Tongue (tissue), 2 donors: ENCODE results near the gene CPLX4. TPM values are rescaled to one million over a fixed set of nuclear protein-coding genes. Genes with fewer than 3 reads are reported as not detected.
A peak's percentile ranks its signal among the peaks of the same experiment; 100 is the strongest.
"Not testable (repeated sequence)": the region's sequence is repeated elsewhere in the genome, so short reads cannot be mapped to it uniquely, and the experiment has no call there.

Experiments
- DNase-seq: peaks from one replicate; pipeline ENCODE4 v3.0.0-alpha.2; 2015
- total RNA-seq: library from RNA; depleted of rRNA; stranded (reverse); fragments of >200 nt; gene quantifications from one replicate; pipeline ENCODE4 v1.2.3, GENCODE V29; 2014

Gene CPLX4
- total RNA-seq, 1 donor from 2014 or later = not detected

DNA sequence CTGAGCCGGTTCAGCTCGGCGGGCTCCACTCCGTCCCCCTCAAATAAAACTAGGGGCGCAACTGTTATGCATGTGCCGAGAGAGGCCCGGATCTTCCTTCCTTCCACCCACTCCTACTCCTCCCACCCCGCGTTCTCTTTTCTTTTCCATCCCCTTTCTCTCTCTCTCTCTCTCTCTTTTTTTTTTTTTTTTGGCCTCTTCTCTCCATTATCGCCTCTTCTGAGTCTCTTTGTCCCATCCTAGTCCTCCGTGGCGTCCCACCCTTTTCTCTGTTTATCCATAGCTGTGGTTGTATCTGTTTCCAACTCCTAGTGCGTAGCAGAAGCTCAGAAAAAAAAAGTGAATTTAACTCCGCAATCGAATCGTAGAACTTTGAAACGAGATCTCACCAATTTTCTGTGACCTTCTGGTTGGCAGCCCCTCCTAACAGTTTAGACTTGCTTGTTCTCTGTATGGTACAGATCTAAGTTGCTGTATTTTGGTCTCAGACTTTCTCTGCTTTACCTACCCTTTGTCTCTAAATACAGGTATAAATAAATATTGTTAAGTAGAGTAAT lies 48.8 kb downstream of the CPLX4 start:
- DNase-seq = no peak

DNA sequence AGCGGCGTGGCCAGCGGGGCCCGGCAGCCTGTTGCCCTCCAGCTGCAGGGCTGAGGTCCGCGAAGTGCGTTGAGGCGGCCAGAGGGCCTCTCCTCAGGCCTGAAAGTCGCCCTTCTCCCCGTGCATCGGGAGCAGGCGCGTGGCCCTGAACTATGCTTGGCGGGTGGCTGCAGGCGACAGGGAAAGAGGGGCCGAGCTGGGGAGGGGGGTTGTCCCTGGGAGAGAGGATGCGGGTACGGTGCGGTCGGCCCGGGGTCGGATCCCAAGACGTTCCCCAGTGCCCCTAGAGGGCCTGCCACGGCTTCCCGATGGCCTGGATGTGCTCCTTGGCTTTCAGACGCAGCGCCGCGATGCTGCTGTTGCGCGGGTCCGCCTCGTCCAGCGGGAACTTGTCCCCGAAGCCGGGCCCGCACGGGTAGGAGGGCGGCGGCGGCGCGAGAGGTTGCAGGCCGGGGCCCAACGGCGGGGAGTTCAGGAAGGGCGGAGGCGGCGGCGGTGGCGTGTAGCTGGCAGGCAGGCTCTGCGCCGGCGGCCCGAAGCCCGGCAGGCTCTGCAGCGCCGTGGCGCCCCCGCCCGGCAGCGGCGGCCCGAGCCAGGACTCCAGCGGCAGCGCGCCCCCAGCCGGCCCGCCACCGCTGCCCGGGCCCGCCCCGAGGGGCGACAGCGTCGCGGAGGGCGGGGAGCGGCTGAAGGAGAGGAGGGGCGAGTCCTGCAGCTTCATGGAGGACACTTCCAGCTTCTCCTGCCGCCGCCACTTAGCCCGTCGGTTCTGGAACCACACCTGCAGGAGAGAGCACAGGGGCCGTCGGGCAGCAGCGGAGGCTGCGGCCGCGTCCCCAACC lies 49.5 kb downstream of the CPLX4 start:
- peak; percentile 60 for DNase-seq

DNA sequence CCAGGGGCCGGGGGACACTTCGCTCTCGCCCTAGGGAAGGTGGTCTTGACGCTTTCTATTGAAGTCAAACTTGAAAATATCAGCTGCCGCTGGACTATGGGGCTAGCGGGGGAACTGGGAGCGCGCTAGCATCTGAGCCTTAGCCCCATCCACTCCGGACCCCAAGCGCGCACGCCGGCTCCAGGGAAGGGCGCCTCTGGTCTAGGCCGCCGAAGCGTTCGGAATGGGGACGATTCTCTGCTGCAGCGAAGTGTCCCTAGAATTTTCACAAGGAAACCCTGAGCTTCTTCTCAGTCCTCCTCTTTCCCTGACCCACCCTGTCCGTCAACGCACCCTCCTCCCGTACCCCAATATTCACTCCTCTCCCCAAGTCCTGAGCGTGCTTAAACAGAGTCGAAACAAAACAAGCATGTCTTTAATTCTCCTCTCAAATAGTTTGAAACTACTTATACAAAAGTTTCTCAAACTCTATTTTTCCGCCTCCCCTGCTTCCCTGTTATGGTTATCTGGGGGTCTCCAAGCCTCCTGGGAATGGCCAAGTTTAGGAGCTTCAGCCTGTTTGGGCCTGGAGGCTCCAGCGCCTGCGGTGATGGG lies 50.2 kb downstream of the CPLX4 start:
- DNase-seq = no peak

GRCh38 chr18:59267503-59268126 lies 50.8 kb downstream of the CPLX4 start:
- DNase-seq = no peak

DNA sequence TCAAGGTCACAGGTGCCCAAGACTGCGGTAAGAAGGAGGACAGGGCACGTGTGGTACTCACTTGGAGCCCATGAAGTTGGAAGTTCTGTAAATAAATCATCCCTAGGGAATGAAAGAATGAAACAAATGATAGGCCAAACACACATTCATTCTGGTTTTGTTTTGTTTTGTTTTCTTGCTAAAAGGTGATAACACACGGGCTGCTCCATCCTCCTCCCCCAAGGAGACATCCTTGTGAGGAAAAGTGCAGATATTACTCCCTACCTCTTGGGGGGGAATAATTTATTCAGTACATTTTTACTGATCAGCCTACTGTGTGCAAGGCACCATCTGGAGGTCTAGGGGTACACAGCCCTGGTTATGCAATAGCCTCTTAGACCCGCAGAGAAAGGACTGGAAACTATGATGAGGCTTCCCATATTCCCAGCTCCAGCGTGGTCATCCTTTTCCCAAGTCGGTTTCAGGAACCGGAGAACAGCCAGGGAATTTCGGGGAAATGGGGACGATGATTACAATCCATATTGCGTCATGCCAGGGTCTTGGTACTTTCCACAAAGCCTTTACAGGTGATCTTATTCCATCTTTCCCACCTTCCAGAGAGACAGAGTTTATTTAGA lies 51.5 kb downstream of the CPLX4 start:
- no peak for DNase-seq

DNA sequence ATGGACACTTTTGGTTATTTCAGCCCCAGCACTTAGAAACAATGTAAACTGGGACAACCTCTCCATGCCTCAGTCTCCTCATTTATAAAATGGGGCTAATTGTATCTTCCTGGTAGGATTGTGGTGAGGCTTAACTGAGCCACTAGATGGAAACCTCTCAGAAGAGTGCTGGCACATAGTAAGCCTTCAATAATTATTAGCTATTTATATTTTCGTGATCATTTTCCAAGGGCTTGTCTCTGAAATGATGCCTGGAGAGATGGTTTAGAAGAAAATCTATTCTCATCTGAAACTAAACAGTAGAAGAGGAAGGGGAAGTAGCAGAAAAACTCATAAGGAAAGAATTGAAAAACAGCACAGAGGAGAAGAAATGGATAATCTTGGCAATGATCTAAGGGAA lies 52.0 kb downstream of the CPLX4 start:
- no peak for DNase-seq

- DNase-seq = no peak
Observed at GRCh38 chr18:59265974-59266369, 52.5 kb downstream of the CPLX4 start.

DNA sequence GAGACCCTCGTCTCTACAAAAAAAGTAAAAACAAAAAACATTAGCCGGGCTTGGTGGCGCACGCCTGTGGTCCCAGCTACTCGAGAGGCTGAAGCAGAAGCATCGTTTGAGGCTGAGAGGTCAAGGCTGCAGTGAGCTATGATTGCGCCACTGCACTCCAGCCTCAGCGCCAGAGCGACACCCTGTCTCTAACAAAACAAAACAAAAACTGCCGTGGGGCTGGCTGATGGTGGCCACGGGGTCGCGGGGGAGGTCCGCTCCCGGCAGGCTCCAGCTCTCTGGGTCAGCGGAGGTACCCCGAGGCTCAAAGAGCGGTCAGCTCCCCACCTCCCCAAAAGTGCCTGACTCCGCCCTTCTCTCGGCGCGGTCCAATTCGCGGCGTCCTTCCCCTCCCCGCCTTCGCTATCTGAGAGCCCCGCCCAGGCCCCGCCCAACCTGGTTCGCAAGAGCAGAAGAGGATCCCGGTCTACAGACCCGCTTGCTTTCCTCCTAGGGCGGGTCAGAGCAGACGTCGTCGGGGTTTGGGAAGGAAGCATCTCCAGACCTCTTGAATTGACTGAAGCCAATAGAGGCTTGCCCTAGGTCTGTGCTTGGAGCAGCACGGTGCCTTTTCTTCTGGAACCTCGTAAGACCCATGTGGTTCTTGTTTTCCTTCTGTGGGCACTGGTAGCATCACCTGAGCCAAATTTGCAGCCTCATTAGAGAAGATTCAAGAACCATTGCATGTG lies 53.0 kb downstream of the CPLX4 start:
- no peak for DNase-seq

DNA sequence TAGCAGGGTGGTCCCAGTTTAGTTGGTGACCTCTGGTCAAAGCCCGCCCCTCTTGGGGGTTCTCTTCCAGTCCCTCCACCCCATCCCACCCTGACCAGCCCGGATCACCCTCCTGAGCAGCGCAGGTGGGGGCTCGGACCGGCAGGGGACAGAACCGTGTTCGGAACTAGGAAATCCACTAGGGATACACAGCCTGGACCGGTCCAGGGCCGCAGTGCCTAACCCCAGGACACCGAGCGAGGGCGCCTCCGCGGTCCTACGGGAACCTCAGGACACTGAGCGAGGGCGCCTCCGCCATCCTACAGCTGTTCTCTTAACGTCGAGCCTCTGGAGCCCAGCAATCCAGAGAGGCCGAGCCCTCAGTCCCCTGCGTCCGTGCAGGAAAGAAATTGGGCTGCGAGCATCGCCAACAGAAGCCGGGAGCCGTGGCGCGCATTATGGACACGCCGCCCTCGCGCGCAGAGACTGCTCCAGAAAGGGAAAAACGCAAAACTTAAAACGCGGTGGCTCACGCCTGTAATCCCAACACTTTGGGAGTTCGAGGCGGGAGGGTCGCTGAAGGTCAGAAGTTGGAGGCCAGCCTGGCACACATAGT lies 53.7 kb downstream of the CPLX4 start:
- no peak for DNase-seq

DNA sequence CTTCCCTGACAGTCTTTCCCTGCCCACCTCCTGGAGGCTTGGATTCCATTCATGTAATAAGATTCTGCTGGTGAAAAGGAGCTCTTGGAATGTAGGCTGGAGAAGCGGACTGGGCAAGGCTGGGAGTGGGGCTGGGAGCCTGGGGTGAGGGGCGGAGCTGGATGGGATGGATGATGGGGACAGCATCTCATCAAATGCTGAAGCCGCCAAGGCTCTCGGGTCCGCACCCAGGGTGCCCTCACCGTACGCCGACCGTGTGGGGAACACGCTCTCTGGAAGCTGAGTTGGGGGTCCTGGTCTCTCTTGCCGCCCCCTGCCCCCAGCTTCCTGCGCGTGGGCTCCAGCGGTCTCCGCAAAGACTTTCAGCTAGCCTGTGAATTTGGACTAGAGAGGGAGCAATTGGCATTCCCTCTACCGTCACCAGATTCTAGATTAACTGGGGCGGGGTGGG lies 54.3 kb downstream of the CPLX4 start:
- DNase-seq = no peak

GRCh38 chr18:59263661-59264060 lies 54.8 kb downstream of the CPLX4 start:
- DNase-seq = no peak

DNA sequence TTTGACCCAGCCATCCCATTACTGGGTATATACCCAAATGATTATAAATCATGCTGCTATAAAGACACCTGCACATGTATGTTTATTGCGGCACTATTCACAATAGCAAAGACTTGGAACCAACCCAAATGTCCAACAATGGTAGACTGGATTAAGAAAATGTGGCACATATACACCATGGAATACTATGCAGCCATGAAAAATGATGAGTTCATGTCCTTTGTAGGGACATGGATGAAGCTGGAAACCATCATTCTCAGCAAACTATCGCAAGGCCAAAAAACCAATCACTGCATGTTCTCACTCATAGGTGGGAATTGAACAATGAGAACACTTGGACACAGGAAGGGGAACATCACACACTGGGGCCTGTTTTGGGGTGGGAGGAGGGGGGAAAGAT lies 56.2 kb downstream of the CPLX4 start:
- not testable (repeated sequence) for DNase-seq

DNA sequence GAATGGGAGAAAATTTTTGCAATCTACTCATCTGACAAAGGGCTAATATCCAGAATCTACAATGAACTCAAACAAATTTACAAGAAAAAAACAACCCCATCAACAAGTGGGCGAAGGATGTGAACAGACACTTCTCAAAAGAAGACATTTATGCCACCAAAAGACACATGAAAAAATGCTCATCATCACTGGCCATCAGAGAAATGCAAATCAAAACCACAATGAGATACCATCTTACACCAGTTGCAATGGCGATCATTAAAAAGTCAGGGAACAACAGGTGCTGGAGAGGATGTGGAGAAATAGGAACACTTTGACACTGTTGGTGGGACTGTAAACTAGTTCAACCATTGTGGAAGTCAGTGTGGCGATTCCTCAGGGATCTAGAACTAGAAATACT lies 56.6 kb downstream of the CPLX4 start:
- DNase-seq = not testable (repeated sequence)

GRCh38 chr18:59255491-59255890 lies 63.0 kb downstream of the CPLX4 start:
- DNase-seq = not testable (repeated sequence)

DNA sequence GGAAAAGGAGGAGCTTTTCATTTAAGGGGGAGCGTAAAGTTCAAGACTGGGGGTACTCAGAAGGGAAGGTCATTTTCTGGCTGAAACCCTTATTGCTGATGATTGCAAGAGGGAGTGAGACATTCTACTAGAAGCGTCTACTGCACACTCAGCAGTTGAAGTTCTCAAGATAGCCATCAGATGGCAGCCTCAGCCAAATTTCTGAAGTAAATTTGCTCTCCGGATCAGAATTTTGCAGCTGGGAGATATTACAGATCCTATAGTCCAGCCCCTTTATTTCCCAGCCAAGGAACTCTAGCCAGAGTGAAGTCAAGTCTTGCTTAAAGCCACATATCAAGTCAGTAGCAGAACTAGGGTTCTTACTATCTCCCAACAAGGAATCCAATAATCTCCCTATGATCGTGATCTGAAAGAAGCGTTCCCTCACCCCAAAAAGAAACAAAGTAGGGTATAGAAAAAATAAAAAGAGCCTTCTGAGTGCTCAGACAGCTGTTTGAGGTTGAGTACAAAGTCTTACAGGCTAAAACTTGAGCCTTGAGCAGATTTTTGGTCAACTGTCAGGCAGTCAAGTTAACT lies 69.2 kb downstream of the CPLX4 start:
- peak; percentile 94 for DNase-seq

DNA sequence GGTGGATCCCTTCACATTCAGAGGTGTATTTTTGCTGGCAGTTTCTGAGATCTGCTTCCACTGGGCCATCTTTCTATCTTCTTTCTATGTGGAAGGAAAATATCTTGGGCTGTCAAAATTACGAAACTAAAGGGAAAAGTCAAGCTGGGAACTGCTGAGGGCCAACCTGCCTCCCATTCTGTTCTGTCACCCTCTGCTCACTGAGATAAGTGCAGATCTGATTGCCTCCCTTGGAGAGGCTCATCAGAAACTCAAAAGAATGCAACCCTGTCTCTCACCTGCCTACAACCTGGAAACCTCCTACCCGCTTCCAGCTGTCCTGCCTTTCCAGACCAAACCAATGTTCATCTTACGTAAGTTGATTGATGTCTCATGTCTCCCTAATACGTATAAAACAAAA lies 71.7 kb downstream of the CPLX4 start:
- DNase-seq = no peak

Other genes with a start within 250 kb of the CPLX4 start
- gene SEC11C, start 178.8 kb downstream of the CPLX4 start, total RNA-seq = 7.0 TPM
- 1.3 TPM for gene GRP, start 98.5 kb downstream of the CPLX4 start, total RNA-seq
- gene RAX, start 45.2 kb downstream of the CPLX4 start, total RNA-seq = not detected
- 132 TPM for gene LMAN1, start 40.6 kb upstream of the CPLX4 start, total RNA-seq